ENCODE data around the gene MKKS.

Gene MKKS

GRCh38 chr20:10367693-10367942 lies 66.4 kb downstream of the MKKS start:
- DNase-seq: no peak

GRCh38 chr20:10366898-10367692 lies 66.9 kb downstream of the MKKS start:
- no peak for DNase-seq

GRCh38 chr20:10362674-10363073 lies 71.3 kb downstream of the MKKS start:
- DNase-seq: no peak

- no peak for DNase-seq
These were observed 73.1 kb downstream of the MKKS start for GRCh38 chr20:10360878-10361277.

GRCh38 chr20:10359621-10360040 lies 74.4 kb downstream of the MKKS start:
- DNase-seq: no peak

- peak in 1 of 2 donors; percentile 9 for DNase-seq
These were observed 76.0 kb downstream of the MKKS start for GRCh38 chr20:10357974-10358373.

GRCh38 chr20:10357061-10357708 lies 76.8 kb downstream of the MKKS start:
- no peak for DNase-seq

GRCh38 chr20:10356628-10357027 lies 77.4 kb downstream of the MKKS start:
- no peak for DNase-seq

GRCh38 chr20:10352934-10353824 lies 80.8 kb downstream of the MKKS start:
- no peak for DNase-seq

All from CD4-positive, alpha-beta T cell treated with Interferon alpha-2 for 1 hour (primary cell).